HG02840 (cell line): Measurements from ENCODE around the gene BBS2.

ENCODE experiments used
- ATAC-seq: cut with Tn5 transposase; IDR thresholded peaks from one replicate; pipeline ENCODE4 v1.9.1; 2021; ENCODE audit warnings: mild to moderate bottlenecking, moderate library complexity, moderate number of reproducible peaks; ENCODE audit not compliant: unreplicated experiment, low FRiP score

The BBS2 gene

GRCh38 chr16:56438038-56438437 is 81.8 kb downstream of the BBS2 start:
- no peak for ATAC-seq

- no peak for ATAC-seq
Observed at GRCh38 chr16:56436258-56436657, 83.6 kb downstream of the BBS2 start.
